SU-DHL-6 (cell line): ENCODE measurements around the gene TSPYL1.

Source experiments
- CTCF ChIP-seq: fragments of 200-600 bp; sonication (generic); IDR thresholded peaks from one replicate; pipeline ENCODE4 v1.5.1; 2017; ENCODE audit warnings: antibody characterized with exemption, mild to moderate bottlenecking, low read length, moderate library complexity; ENCODE audit not compliant: insufficient read depth, poor library complexity, severe bottlenecking
- EZH2phosphoT487 ChIP-seq: fragments of 200-600 bp; sonication (generic), shearing (Covaris generic); conservative IDR thresholded peaks from 2 replicates; pipeline ENCODE4 v1.6.1; 2018; ENCODE audit warnings: mild to moderate bottlenecking, antibody characterized with exemption, low read length, moderate library complexity, mixed read lengths

GRCh38 chr6:116278481-116278829, 1.3 kb downstream of the TSPYL1 start:
- TF ChIP-seq CTCF (no peak), EZH2phosphoT487 (no peak)
